NCI-H146 treated with DMSO at 0.1 percent for 48 hours (cell line): Measurements from ENCODE around the gene SPON2.

Source experiments
- DNase-seq: peaks from one replicate; lab custom pipeline; 2025; ENCODE audit not compliant: unreplicated experiment; lab: John Stamatoyannopoulos, UW

SPON2 gene

DNA sequence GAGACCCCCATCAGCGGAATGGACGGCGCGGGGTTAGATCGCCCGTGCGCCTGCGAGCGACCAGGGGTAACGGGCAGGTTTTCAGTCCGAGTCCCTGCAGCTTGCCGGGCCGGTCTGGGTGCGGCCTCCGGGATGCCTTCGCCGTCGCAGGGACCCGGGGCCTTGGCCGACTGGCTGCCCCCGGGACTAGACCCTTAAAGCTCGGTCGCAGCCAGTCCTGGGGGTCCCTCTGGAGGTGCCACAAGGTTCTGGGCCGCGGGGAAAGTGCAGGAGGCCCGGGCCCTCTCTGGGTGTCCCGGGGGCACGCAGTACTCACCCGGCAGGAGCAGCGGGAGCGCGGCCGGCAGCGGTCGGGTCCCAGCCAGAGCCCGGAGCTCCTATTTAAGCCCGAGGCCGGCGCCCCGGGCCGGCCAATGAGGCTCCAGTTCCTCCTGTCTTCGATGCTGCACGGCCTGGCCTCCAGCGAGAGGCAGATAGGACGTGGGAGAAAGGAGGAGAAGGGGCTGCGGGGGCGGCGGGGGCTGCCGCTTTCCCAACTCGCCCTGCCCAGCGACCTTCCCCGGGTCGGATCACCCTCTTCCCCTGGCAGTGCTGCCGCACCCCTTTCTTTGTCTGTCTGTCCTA, at the start of gene SPON2:
Gene SPON2, minus strand, starts transcription at position 356 of the 624 bp plus-strand sequence.
- no peak for DNase-seq

DNA sequence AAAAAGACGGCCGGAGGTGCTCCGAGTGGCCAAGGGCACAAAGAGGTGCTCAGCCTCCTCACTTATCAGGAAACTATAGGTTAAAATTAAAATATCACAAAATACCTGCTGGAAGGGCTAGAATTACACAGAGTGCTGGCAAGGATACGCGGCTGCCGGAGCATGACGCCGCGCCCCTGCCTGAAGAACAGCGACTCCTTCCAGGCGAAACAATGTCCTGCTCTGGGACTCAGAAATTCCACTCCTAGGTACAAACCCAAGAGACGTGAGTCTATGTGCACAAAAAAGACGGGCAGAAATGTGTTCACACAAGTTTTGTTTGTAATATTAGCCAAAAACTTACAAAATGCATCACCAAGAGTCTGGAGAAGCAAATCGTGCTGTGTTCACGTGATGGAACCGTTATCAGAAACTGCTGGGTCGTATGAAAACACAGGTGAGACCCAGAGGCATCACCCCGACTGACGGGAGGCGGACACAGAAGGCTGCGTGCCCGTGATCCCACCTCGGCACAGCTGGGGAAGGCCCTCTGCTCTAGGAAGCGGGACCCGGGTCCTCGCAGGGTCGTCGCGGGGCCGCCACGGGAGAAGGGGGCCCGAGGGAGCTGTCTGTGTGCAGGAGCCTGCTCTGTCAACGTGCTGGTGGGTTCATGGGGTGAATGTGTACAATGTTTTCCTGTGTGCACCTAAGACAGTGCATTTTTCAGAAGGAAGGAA, 48.9 kb upstream of the SPON2 start:
- no peak for DNase-seq

DNA sequence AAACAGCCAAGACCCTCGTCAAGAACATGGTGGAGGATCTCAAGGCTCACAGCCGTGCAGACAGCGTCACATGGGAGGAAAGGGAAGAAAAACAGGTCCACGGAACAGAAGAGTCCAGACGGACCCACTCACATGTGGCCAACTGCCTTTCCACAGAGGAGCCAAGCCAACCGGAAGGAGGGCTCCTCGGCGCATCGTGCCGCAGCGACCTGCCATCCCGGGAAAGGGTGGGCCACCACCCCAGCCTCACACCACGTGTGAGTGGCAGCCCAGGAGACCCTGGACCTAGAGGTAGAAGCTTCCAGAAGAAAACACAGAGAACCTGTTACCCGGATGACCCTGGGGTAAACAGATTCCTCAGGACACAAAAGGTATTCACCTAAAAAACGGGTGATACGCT, 48.2 kb upstream of the SPON2 start:
- DNase-seq: no peak

DNA sequence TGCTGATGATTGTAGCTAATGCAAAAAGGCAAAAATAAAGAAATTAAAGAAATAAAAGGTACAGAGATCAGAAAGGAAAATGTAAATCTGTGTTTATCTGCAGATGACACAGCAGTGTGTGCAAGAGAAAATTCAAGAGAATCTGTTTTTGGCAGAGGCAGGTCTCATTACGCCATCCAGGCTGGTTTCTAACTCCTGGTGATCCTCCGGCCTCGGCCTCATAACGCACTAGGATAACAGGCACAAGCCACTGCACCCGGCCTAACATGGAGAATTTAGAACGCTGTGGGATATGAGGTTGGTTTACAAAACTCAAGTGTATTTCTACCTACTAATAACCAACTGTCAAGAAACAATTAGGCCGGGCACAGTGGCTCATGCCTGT, 47.2 kb upstream of the SPON2 start:
- DNase-seq: no peak

GRCh38 chr4:1218634-1219565, 46.5 kb upstream of the SPON2 start:
- no peak for DNase-seq

DNA sequence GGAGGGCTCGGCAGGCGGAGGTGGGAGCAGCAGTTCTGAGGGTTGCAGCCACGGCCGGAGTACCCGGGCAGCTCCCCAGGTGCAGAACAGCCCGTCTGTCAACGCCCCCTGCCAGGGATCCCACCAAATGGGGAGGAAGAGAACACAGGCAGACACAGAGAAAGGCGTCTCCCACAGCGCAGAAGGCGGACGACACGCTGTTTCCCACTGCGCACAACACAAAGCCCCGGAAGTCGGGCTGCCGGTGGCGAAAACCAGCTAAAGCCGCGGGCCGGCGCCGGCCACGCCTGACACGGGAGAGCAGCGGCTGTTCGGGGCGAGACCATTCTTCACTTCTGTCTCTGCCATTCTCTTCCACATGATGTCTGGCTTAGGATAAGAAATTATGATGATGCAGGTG, 45.0 kb upstream of the SPON2 start:
- no peak for DNase-seq

GRCh38 chr4:1216869-1217294, 44.5 kb upstream of the SPON2 start:
- no peak for DNase-seq

- DNase-seq: no peak
Measured at GRCh38 chr4:1216076-1216614, 43.8 kb upstream of the SPON2 start.

DNA sequence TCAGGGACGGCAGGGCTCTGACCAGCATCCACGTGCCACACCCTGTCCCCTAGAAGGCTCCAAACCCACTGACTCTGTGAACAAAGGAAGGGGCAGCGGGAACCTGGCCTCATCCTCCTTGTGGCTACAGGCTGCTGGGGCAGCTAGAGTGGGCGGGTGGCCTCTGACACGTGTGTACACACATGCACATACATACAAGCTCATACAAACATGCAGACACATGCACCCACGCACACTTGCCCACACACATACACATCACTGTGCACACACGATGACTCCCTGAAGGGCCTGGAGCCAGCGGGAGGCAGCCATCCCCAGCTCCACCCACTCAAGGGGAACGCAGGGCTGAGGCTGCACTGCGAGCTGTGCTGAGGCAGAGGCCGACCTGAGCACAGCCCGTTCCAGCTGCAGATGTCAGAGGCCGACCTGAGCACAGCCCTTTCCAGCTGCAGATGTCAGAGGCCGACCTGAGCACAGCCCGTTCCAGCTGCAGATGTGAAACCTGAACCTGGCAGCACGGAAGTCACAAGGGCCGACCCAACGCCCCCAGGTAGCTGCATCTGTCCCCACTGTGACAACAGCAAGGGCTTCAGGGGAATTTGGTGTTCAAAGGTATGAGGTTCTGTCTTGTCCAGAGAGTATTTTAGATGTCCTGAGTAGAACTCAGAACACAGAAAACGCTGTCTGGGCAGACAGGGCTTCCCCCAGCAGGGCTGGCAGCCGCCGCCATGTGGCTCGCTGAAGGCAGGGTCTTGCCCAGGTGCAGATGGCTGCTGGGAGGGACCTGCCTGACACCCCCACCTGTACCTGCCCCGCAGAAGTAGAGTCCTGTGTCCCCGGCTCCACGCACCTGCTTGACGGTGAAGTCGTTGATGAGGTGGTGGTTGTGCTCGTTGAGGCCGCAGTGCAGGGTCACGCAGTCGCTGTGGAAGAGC, 43.0 kb upstream of the SPON2 start:
- DNase-seq: no peak

DNA sequence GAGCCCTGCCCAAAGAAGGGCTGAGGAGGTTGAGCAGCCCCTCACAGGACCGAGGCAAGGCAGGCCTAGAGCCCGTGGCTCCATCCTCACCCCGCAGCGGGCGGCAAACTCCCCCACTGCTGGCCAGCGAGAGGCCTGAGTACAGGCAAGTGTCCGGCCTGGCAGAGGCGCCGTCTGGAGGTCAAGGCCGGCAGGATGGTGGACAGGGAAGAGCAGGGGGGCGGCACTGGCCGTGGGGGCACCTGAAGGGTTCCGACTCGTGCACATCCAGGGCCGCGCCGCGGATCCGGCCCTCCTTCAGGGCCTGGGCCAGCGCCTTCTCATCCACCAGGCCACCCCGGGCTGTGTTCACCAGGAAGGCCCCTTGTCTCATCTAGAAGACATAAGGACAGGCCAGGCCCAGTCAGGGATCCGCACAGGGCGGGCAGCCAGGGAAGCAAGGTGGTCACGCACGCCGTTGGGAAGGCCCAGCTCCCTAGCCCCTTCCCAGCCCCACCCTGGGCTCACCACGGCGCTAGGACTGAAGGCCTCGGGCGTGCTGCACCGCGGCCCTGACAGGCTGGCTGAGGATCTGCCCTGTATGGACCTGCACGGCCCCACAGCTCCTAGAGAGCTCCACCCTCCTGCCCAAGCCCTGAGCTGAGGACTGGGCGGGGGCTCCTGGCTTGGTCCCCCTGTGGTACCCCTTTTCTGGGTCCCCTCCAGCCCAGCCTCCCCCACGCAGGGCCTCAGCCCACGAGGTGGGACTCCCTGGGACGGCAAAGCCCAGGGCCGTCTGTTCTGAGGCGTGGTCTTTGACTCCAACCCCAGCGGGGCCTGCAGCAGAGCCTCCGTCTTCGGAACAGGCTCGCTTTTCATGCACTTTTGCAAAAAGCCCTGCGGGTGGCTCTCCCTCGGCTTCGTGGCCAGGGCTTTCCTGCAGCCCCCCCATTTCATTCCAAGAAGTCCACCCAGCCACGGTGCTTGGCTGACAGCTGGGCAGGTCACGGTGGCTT, 42.0 kb upstream of the SPON2 start:
- no peak for DNase-seq

GRCh38 chr4:1213336-1213995, 41.1 kb upstream of the SPON2 start:
- DNase-seq: no peak

DNA sequence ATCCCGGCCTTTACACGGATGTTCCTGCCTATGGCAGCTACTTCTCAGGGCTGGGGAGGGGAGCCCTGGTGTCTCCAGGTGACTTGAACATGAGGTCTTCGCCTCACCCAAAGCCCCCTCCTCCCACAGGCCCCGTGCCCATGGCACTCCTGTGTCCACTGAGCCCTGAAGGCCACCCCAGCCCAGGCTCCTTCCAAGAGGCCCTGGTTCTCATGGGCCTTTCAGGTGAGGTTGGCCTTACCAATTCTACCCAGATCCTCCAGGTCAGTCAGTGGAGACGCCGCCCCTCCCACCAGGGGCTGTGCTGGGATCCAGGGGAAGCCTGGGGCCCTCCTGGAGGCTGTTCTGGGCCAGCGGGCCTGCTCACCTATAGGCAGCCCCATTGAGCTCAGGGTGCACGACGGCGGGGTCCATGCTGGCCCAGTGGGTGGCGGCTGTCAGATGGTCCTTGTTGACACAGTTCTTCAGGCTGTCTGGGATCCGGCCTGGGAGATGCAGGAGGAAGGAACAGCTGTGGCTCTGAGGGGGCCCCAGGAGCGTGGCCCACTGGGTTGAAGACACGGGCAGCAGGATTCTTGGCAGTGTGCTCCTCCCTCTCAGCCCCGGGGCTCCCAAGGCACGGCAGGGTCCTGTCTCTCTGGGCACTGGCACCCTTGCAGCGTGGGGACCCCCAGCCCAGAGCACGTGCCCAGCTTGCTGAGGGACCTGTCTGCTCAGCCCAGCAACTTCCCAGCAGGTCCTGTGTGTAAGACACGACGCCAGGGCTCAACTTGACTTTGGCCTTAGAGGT, 40.4 kb upstream of the SPON2 start:
- DNase-seq: no peak

GRCh38 chr4:1211891-1212545, 39.6 kb upstream of the SPON2 start:
- DNase-seq: no peak

DNA sequence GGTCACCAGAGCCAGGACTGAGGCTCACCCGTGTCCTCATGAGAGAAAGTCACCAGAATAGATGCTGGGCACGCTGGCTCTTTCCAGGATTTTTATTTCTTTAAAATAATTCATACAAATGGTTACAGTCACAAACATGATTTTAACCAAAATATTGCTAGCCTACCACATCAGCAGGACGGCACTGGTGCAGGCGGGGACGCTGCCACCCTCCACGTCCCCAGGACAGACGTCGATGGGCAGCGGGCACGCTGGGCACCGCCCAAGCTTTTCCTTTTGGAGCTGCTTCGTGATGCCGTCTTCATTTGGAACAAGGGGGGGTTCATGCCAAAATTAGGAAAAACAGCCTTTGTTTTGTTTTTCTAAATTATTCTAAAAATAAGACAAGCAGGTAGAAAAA, 39.0 kb upstream of the SPON2 start:
- DNase-seq: no peak

DNA sequence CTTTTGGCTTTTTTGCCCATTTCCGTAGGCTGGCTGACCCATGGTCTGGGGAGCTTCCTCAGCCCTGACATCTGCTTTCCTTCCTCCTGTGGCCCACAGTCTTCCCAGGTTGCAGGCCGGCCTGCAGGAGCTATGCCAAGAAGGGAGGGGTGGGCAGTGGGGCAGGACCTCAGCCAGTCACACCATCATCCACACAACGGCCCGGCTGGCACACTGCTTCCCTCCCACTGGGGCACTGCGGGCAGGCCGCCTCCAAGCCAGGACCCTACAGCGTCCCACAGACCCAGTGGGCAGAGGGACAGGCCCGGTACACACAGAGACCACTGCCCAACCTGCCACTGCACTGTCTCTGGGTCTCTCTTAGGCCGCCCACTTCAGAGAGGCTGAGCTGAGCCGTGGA, 38.6 kb upstream of the SPON2 start:
- DNase-seq: no peak

- no peak for DNase-seq
Measured at GRCh38 chr4:1210241-1210841, 38.0 kb upstream of the SPON2 start.

- DNase-seq: no peak
Measured at GRCh38 chr4:1209821-1210220, 37.4 kb upstream of the SPON2 start.
